ENCODE measurements around the gene TRPM3.

Gene TRPM3

DNA sequence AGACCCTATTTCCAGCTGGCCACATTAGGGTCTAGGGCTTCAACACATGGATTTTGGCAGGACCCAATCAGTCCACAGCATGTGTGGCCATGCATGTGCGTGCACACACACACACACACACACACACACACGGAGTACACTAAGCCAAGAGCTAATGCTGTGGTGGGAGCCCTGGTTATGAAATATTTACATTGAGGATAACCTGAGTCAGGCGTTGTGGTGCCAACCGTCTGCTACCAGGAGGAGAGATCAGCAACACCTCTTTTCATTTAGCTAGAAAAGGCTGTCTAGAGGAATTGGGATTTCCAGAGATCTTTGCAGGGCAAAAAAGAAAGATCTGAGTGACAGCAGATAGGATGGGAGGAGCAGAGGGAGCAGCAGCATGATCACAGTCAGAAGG is 141.5 kb downstream of the TRPM3 start (continued):
- no peak for TF ChIP-seq ZBTB21 (tag by site-specific recombination; IDR thresholded peaks at IDR 0.05)
- no peak for TF ChIP-seq ZNF140 (tag by site-specific recombination; IDR thresholded peaks at IDR 0.05)
- no peak for TF ChIP-seq ZNF391 (tag by site-specific recombination; IDR thresholded peaks at IDR 0.05; ENCODE audit: borderline replicate concordance, low read depth)
- TF ChIP-seq ZNF777 (tag by site-specific recombination; IDR thresholded peaks at IDR 0.05; ENCODE audit: borderline replicate concordance) = no peak
- TF ChIP-seq GLI2 (tag by site-specific recombination; IDR thresholded peaks at IDR 0.05; ENCODE audit: borderline replicate concordance, low read depth) = no peak
- TF ChIP-seq ZNF514 (tag by site-specific recombination; IDR thresholded peaks at IDR 0.05) = no peak
- TF ChIP-seq ZXDB (tag by site-specific recombination; IDR thresholded peaks at IDR 0.05) = no peak
- TF ChIP-seq ZNF654 (tag by site-specific recombination; IDR thresholded peaks at IDR 0.05; ENCODE audit: low read depth) = no peak

DNA sequence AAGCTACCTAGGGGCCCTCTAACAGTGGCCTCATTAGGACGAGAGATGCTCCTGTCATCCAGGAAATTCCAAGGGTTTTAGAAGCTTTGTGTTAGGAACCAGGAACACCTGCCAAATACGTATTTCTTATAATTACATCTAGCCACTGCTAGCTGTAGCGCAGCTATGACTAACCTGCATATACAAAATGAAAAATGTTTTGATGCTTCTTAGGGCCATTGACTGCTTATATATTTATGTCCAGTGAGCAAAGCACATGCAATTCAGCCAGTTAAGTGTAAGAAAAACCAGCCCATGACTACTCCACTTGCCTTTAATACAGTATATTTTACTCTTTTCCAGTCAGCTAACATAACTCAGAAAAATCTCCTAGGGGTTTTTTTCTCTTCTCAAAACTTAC is 143.3 kb downstream of the TRPM3 start:
- H3K36me3 ChIP-seq (ENCODE audit: control insufficient read depth in 2 of 2, insufficient read depth in 1 of 2, low read length in 2 of 2) = no peaks in the 10 kb centered on the region
- H3K4me3 ChIP-seq (ENCODE audit: low read depth, low read length) = no peak overlapping the region
- ChIA-PET POLR2A (no interaction called here), CTCF (no interaction called here)
- no peaks in the 10 kb centered on the region for H3K4me1 ChIP-seq (ENCODE audit: control insufficient read depth, insufficient read depth, low read length)
- H3K27ac ChIP-seq (ENCODE audit: extremely low read depth, low read depth, low read length) = no peak overlapping the region
- TF ChIP-seq OVOL3 (tag by site-specific recombination; IDR thresholded peaks at IDR 0.05) (no peak), ZNF76 (tag by site-specific recombination; IDR thresholded peaks at IDR 0.05; ENCODE audit: borderline replicate concordance, low read depth) (no peak), ZNF629 (tag by site-specific recombination; IDR thresholded peaks at IDR 0.05) (no peak)
- no peaks in the 10 kb centered on the region for H3K9me3 ChIP-seq (ENCODE audit: control insufficient read depth, insufficient read depth, low read depth, low read length)

DNA sequence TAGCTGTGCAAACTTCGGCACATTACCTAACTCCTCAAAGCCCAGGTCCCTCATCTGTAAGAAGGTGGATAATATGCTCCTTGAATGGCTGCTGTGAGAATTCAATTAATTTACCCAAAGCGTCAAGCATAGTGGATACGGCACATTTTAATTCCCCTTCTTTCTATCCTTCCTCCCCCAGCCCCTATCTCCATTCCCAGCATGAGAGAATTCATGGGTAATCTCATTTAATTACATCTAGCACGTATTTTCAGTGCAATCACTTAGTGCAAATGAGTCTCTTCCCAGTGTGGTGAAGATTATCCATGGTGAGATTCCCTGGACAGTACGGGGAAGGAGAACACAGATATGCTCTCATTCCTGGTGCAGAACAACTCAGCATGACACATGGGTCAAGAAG is 145.6 kb downstream of the TRPM3 start:
- CTCF ChIA-PET = no interaction called here
- Histone ChIP-seq H3K4me1 (ENCODE audit: control insufficient read depth, insufficient read depth, low read length) (no peaks in the 10 kb centered on the region), H3K4me3 (ENCODE audit: low read depth, low read length) (no peak overlapping the region), H3K9me3 (ENCODE audit: control insufficient read depth, insufficient read depth, low read depth, low read length) (no peaks in the 10 kb centered on the region), H3K36me3 (ENCODE audit: control insufficient read depth in 2 of 2, insufficient read depth in 1 of 2, low read length in 2 of 2) (no peaks in the 10 kb centered on the region), H3K27ac (ENCODE audit: extremely low read depth, low read depth, low read length) (no peak overlapping the region)
- no peak for TF ChIP-seq KLF16 (tag by site-specific recombination; IDR thresholded peaks at IDR 0.05)
- no peak for TF ChIP-seq ZNF169 (tag by site-specific recombination; IDR thresholded peaks at IDR 0.05)
- TF ChIP-seq YY1 (tag by site-specific recombination; IDR thresholded peaks at IDR 0.05) = no peak
- no peak for TF ChIP-seq ZBTB7A (tag by site-specific recombination; IDR thresholded peaks at IDR 0.05; ENCODE audit: low read depth)
- no peak for TF ChIP-seq ZNF555 (tag by site-specific recombination; conservative IDR thresholded peaks at IDR 0.05)
- TF ChIP-seq ZNF585B (tag by site-specific recombination; IDR thresholded peaks at IDR 0.05) = no peak
- TF ChIP-seq, protein P1, sequence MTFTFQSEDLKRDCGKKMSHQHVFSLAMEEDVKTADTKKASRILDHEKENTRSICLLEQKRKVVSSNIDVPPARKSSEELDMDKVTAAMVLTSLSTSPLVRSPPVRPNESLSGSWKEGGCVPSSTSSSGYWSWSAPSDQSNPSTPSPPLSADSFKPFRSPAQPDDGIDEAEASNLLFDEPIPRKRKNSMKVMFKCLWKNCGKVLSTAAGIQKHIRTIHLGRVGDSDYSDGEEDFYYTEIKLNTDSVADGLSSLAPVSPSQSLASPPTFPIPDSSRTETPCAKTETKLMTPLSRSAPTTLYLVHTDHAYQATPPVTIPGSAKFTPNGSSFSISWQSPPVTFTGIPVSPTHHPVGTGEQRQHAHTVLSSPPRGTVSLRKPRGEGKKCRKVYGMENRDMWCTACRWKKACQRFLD (tag by site-specific recombination; IDR thresholded peaks at IDR 0.05) = no peak
- POLR2A ChIA-PET = no interaction called here

DNA sequence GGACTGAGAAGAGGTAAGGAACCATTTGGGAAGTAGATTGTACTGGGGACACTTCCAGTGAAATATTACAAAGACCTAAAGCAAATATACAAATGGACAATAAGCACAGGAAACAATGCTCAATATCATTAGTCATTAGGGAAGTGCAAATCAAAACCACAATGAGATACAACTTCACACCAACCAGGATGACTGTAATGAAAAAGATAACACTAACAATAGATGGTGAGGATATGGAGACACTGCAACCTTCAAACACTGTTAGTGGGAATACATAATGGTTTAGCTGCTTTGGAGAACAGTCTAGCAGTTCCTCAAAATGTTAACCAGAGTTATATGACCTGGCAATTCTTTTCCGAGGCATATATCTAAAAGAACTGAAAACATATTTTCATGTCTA is 149.7 kb downstream of the TRPM3 start:
- no peak overlapping the region for H3K27ac ChIP-seq (ENCODE audit: extremely low read depth, low read depth, low read length)
- no peaks in the 10 kb centered on the region for H3K36me3 ChIP-seq (ENCODE audit: control insufficient read depth in 2 of 2, insufficient read depth in 1 of 2, low read length in 2 of 2)
- no peak overlapping the region for H3K4me3 ChIP-seq (ENCODE audit: low read depth, low read length)
- CTCF ChIA-PET = interaction anchor here (1.3 kb wide), 1 partner anchor 28 kb away, joined by 3 read pairs; no protein-coding TSS in a partner anchor
- no peaks in the 10 kb centered on the region for H3K4me1 ChIP-seq (ENCODE audit: control insufficient read depth, insufficient read depth, low read length)
- H3K9me3 ChIP-seq (ENCODE audit: control insufficient read depth, insufficient read depth, low read depth, low read length) = no peaks in the 10 kb centered on the region
- POLR2A ChIA-PET = no interaction called here
- TF ChIP-seq ZNF174 (tag by site-specific recombination; IDR thresholded peaks at IDR 0.05) (no peak), ZNF239 (tag by site-specific recombination; IDR thresholded peaks at IDR 0.05) (no peak), ZFP37 (tag by site-specific recombination; IDR thresholded peaks at IDR 0.05) (no peak), ZNF600 (tag by site-specific recombination; IDR thresholded peaks at IDR 0.05) (no peak), ZNF76 (tag by site-specific recombination; IDR thresholded peaks at IDR 0.05; ENCODE audit: borderline replicate concordance, low read depth) (no peak), YY1 (tag by site-specific recombination; IDR thresholded peaks at IDR 0.05) (no peak), ZNF175 (tag by site-specific recombination; IDR thresholded peaks at IDR 0.05) (no peak), ZNF248 (tag by site-specific recombination; IDR thresholded peaks at IDR 0.05) (no peak), ZNF324 (tag by site-specific recombination; IDR thresholded peaks at IDR 0.05) (no peak), ZNF132 (tag by site-specific recombination; IDR thresholded peaks at IDR 0.05; ENCODE audit: borderline replicate concordance) (no peak), ZNF837 (tag by site-specific recombination; IDR thresholded peaks at IDR 0.05) (no peak), REPIN1 (tag by site-specific recombination; IDR thresholded peaks at IDR 0.05; ENCODE audit: low read depth) (no peak), ZNF510 (tag by site-specific recombination; IDR thresholded peaks at IDR 0.05; ENCODE audit: insufficient replicate concordance) (no peak), ZNF37A (tag by site-specific recombination; IDR thresholded peaks at IDR 0.05) (no peak)
- TF ChIP-seq, protein P2, sequence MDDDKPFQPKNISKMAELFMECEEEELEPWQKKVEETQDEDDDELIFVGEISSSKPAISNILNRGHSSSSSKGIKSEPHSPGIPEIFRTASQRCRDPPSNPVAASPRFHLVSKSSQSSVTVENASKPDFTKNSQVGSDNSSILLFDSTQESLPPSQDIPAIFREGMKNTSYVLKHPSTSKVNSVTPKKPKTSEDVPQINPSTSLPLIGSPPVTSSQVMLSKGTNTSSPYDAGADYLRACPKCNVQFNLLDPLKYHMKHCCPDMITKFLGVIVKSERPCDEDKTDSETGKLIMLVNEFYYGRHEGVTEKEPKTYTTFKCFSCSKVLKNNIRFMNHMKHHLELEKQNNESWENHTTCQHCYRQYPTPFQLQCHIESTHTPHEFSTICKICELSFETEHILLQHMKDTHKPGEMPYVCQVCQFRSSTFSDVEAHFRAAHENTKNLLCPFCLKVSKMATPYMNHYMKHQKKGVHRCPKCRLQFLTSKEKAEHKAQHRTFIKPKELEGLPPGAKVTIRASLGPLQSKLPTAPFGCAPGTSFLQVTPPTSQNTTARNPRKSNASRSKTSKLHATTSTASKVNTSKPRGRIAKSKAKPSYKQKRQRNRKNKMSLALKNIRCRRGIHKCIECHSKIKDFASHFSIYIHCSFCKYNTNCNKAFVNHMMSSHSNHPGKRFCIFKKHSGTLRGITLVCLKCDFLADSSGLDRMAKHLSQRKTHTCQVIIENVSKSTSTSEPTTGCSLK (tag by site-specific recombination; IDR thresholded peaks at IDR 0.05) = no peak
